H1 (cell line): ENCODE data around the gene XRN2. TPM values are rescaled to one million over a fixed set of nuclear protein-coding genes. Genes with fewer than 3 reads are reported as not detected.

Experiments
- ATF2 ChIP-seq: IDR thresholded peaks from 2 replicates; pipeline ENCODE4 v1.6.1; 2012; ENCODE audit warnings: low read length, inconsistent platforms
- CHD1 ChIP-seq: IDR thresholded peaks from 2 replicates; pipeline ENCODE4 v1.6.1; 2012; ENCODE audit warnings: low read depth, low read length, improper control_type of control experiment
- SIN3A ChIP-seq, 2 experiments: IDR thresholded peaks in 1 of 2; conservative IDR thresholded peaks in 1 of 2; 2 replicates each; pipeline ENCODE4 v1.6.1; 2011 to 2012; ENCODE audit warnings: low read length in 2 of 2, improper control_type of control experiment in 1 of 2, low read depth in 1 of 2, mild to moderate bottlenecking in 1 of 2
- polyA plus RNA-seq, 7 experiments: library from polyadenylated mRNA; depleted of rRNA in 3 of 7; stranded (reverse) in 5 of 7; unstranded in 2 of 7; fragments of >200 nt in 5 of 7; fragments of 200-250 nt in 2 of 7; gene quantifications; 1 replicate in 5 of 7; 2 replicates in 1 of 7; 4 replicates in 1 of 7; pipeline versions ENCODE4 v1.2.1 to v1.2.3, GENCODE V29; 2011 to 2013; ENCODE audit warnings: missing spikeins in 2 of 7, mixed read lengths in 2 of 7
- total RNA-seq: library from RNA; stranded (reverse); fragmentation: NEBNext Ultra II Directional; extraction: Animal tissue kit (Norgen Biotek cat#: 25700); gene quantifications from 2 replicates; pipeline ENCODE4 v1.2.1, GENCODE V29; 2021

Gene XRN2
- total and polyA plus RNA-seq, 2 of the 8 experiments (the other 6 are each of a cell fraction or from before 2014, with no cell fraction given) = 60.3 to 139 TPM

GRCh38 chr20:21301940-21302663, 1.0 kb upstream of the XRN2 start (continued):
- TF ChIP-seq ATF2 = no peak
- TF ChIP-seq CHD1 = no peak
- TF ChIP-seq SIN3A (conservative IDR thresholded peaks at IDR 0.05 in 1 of 2, IDR thresholded peaks at IDR 0.05 in 1 of 2; ENCODE audit: low read depth in 1 of 2, low read length in 2 of 2) = no peak
